ENCODE results near the gene C20orf141. TPM values are rescaled to one million over a fixed set of nuclear protein-coding genes. Genes with fewer than 3 reads are reported as not detected.

C20orf141 gene
- total and polyA plus RNA-seq, 10 of the 15 experiments (the other 5 are each of a cell fraction or from before 2014, with no cell fraction given) = not detected

DNA sequence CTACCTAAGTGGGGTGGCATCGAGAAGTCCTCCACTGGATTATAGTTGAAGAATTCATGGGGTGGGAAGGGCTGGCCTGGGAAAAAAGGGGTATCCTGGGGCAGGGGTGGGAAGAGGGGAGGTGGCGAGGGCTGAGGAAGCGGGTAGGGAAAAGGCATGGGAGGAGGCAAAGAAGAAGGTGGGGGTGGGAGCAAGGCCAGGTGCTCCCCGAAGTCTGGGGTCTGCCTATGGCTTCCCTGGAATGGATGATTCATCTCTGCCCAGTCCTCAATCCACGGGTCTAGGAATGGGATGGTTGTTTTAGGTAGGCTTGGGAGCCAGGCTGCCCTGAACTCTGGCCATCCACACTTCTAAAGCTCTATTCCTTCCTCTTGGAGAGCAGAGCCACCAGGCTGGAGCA is 21.2 kb downstream of the C20orf141 start (continued):
- TF ChIP-seq, protein P1, sequence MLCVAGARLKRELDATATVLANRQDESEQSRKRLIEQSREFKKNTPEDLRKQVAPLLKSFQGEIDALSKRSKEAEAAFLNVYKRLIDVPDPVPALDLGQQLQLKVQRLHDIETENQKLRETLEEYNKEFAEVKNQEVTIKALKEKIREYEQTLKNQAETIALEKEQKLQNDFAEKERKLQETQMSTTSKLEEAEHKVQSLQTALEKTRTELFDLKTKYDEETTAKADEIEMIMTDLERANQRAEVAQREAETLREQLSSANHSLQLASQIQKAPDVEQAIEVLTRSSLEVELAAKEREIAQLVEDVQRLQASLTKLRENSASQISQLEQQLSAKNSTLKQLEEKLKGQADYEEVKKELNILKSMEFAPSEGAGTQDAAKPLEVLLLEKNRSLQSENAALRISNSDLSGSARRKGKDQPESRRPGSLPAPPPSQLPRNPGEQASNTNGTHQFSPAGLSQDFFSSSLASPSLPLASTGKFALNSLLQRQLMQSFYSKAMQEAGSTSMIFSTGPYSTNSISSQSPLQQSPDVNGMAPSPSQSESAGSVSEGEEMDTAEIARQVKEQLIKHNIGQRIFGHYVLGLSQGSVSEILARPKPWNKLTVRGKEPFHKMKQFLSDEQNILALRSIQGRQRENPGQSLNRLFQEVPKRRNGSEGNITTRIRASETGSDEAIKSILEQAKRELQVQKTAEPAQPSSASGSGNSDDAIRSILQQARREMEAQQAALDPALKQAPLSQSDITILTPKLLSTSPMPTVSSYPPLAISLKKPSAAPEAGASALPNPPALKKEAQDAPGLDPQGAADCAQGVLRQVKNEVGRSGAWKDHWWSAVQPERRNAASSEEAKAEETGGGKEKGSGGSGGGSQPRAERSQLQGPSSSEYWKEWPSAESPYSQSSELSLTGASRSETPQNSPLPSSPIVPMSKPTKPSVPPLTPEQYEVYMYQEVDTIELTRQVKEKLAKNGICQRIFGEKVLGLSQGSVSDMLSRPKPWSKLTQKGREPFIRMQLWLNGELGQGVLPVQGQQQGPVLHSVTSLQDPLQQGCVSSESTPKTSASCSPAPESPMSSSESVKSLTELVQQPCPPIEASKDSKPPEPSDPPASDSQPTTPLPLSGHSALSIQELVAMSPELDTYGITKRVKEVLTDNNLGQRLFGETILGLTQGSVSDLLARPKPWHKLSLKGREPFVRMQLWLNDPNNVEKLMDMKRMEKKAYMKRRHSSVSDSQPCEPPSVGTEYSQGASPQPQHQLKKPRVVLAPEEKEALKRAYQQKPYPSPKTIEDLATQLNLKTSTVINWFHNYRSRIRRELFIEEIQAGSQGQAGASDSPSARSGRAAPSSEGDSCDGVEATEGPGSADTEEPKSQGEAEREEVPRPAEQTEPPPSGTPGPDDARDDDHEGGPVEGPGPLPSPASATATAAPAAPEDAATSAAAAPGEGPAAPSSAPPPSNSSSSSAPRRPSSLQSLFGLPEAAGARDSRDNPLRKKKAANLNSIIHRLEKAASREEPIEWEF (IDR thresholded peaks at IDR 0.05; ENCODE audit: insufficient replicate concordance, low read depth, low read length) = no peak

DNA sequence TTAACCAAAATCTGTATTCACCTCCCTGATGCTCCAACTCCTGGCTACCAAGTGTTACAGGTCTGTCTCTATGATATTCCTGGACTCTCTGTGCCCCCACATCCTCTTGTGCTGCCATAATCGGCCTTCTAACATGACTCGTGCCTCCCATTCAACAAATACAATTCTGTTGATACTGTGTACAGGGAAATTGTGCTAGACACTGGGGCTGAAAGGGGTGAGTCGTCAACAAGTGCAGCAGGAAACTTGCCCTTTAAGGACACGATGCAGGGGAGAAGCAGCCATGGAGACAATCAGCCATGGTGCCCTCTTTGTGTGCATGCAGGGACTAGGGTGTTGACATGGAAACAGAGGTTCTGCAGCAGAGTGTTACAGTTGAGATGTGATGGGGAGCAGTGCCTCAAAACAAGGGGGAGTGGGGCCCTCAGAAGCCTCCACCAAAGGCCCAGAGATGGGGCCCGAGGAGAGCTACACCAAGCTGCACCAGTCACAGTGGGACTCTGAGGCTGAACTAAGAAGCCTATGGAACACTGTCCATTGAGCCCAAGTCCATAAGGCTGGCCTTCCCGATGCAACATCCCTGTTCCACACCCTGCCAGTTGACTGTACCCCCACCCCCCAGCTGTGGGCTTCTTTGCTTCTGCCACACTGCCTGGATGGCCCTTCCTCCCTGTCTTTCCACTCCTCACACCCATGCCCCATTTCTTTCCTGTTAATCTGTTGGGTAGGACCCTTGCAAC is 22.6 kb downstream of the C20orf141 start:
- no peaks in the 10 kb centered on the region for H3K36me3 ChIP-seq (ENCODE audit: control insufficient read depth in 2 of 2, insufficient read depth in 2 of 2, low read length in 1 of 2)
- 94% methylated on average over 6 of the region's 6 CpGs for WGBS (ENCODE audit: insufficient coverage, insufficient replicate concordance, low lambda C conversion rate, missing lambda C conversion rate)
- ChIA-PET SMC1A (ENCODE audit: uncharacterized antibody, unreplicated experiment) (interaction anchor here (1.1 kb wide), 1 partner anchor 134 kb away, joined by 3 read pairs; no protein-coding TSS in a partner anchor), POLR2A (interaction anchor here (0.6 kb wide), 1 partner anchor 363 kb away, joined by 4 read pairs; no protein-coding TSS in a partner anchor), CTCF (no interaction called here), RAD21 (ENCODE audit: unreplicated experiment) (no interaction called here)
- no peak overlapping the region for H3K9ac ChIP-seq (ENCODE audit: control insufficient read depth, insufficient read depth, low read length)
- H3K4me3 ChIP-seq = no peak overlapping the region
- no peaks in the 10 kb centered on the region for H4K20me1 ChIP-seq (ENCODE audit: control insufficient read depth, insufficient read depth)
- peaks cover 14% of the 10 kb centered on the region for H3K4me1 ChIP-seq (ENCODE audit: control insufficient read depth, insufficient read depth, low read length)
- DNase-seq (ENCODE audit: low read depth, low spot score) (no peak), FAIRE-seq (no peak), ATAC-seq (no peak)
- intact Hi-C loops (cut with micrococcal nuclease; ENCODE audit: unreplicated experiment) = no loop called here
- no peaks in the 10 kb centered on the region for H3K9me3 ChIP-seq (replicated peaks; ENCODE audit: control insufficient read depth, insufficient read depth, low read length)
- in situ Hi-C loops (cut with MboI) = no loop called here
- H2AFZ ChIP-seq (ENCODE audit: control insufficient read depth, low read depth, low read length) = no peak overlapping the region
- H3K27ac ChIP-seq (ENCODE audit: control insufficient read depth, insufficient read depth) = no peak overlapping the region
- peaks cover 6% of the 10 kb centered on the region; the same call in 1 of the 2 replicates for H3K79me2 ChIP-seq (ENCODE audit: control insufficient read depth, insufficient read depth, low read length)
- H3K27me3 ChIP-seq (replicated peaks in 1 of 2; ENCODE audit: control insufficient read depth in 2 of 2, insufficient read depth in 2 of 2, low read length in 1 of 2) = no peaks in the 10 kb centered on the region
- BruUV-seq (replicated peaks) = no TSS peak
- no peak overlapping the region for H3K4me2 ChIP-seq (ENCODE audit: control insufficient read depth, insufficient read depth)
- TF ChIP-seq, protein P2, sequence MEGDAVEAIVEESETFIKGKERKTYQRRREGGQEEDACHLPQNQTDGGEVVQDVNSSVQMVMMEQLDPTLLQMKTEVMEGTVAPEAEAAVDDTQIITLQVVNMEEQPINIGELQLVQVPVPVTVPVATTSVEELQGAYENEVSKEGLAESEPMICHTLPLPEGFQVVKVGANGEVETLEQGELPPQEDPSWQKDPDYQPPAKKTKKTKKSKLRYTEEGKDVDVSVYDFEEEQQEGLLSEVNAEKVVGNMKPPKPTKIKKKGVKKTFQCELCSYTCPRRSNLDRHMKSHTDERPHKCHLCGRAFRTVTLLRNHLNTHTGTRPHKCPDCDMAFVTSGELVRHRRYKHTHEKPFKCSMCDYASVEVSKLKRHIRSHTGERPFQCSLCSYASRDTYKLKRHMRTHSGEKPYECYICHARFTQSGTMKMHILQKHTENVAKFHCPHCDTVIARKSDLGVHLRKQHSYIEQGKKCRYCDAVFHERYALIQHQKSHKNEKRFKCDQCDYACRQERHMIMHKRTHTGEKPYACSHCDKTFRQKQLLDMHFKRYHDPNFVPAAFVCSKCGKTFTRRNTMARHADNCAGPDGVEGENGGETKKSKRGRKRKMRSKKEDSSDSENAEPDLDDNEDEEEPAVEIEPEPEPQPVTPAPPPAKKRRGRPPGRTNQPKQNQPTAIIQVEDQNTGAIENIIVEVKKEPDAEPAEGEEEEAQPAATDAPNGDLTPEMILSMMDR (IDR thresholded peaks at IDR 0.05 in 2 of 3, conservative IDR thresholded peaks at IDR 0.05 in 1 of 3; ENCODE audit: control insufficient read depth in 2 of 3, extremely low read depth in 1 of 3, insufficient read depth in 1 of 3, low read depth in 3 of 3, low read length in 3 of 3) = no peak
- TF ChIP-seq JUNB (IDR thresholded peaks at IDR 0.05) (no peak), TBL1XR1 (IDR thresholded peaks at IDR 0.05; ENCODE audit: low read depth, low read length) (no peak), FOXK2 (IDR thresholded peaks at IDR 0.05) (no peak), CBX3 (IDR thresholded peaks at IDR 0.05; ENCODE audit: borderline replicate concordance, low read depth) (no peak), TCF12 (IDR thresholded peaks at IDR 0.05; ENCODE audit: low read depth, low read length) (no peak)
- TF ChIP-seq, protein P3, sequence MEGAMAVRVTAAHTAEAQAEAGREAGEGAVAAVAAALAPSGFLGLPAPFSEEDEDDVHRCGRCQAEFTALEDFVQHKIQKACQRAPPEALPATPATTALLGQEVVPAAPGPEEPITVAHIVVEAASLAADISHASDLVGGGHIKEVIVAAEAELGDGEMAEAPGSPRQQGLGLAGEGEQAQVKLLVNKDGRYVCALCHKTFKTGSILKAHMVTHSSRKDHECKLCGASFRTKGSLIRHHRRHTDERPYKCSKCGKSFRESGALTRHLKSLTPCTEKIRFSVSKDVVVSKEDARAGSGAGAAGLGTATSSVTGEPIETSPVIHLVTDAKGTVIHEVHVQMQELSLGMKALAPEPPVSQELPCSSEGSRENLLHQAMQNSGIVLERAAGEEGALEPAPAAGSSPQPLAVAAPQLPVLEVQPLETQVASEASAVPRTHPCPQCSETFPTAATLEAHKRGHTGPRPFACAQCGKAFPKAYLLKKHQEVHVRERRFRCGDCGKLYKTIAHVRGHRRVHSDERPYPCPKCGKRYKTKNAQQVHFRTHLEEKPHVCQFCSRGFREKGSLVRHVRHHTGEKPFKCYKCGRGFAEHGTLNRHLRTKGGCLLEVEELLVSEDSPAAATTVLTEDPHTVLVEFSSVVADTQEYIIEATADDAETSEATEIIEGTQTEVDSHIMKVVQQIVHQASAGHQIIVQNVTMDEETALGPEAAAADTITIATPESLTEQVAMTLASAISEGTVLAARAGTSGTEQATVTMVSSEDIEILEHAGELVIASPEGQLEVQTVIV (IDR thresholded peaks at IDR 0.05; ENCODE audit: borderline replicate concordance, partially characterized antibody) = no peak
